GM18868 (cell line): ENCODE results near the gene ZNF785.
"Not testable (repeated sequence)": the region's sequence is repeated elsewhere in the genome, so short reads cannot be mapped to it uniquely, and the experiment has no call there.

ENCODE experiments used
- ATAC-seq: cut with Tn5 transposase; IDR thresholded peaks from one replicate; pipeline ENCODE4 v1.9.1; 2021; ENCODE audit warnings: mild to moderate bottlenecking, moderate library complexity; ENCODE audit not compliant: unreplicated experiment

The ZNF785 gene

DNA sequence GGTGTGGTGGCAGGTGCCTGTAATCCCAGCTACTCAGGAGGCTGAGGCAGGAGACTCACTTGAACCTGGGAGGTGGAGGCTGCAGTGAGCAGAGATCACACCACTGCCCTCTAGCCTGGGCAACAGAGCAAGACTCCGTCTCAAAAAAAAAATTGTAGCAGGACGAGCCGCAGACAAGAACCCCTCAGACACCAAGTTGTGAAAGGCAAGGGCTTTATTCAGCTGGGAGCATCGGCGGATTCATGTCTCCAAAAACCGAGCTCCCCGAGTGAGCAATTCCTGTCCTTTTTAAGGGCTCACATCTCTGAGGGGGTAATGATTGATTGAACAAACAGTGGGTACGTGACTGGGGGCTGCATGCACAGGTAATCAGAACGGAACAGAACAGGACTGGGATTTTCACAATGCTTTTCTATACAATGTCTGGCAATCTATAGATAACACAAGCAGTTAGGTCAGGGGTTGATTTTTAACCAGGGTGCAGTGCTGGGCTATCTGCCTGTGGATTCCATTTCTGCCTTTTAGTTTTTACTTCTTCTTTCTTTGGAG, 44.5 kb downstream of the ZNF785 start:
- not testable (repeated sequence) for ATAC-seq

DNA sequence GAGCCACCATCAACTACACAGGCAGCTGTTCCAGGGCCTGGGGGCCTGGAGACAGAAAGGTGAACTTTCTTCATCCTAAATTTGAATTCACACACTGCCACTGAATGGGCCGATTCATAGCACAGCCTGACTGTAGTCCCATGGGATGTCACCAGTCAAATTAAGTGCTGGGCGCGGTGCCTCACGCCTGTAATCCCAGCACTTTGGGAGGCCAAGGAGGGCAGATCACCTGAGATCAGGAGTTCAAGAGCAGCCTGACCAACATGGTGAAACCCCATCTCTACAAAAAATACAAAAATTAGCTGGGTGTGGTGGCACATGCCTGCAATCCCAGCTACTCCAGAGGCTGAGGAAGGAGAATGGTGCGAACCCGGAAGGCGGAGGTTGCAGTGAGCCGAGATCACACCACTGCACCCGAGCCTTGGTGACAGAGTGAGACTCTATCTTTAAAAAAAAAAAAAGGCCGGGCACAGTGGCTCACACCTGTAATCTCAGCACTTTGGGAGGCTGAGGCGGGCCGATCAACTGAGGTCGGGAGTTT, 45.4 kb downstream of the ZNF785 start:
- not testable (repeated sequence) for ATAC-seq

DNA sequence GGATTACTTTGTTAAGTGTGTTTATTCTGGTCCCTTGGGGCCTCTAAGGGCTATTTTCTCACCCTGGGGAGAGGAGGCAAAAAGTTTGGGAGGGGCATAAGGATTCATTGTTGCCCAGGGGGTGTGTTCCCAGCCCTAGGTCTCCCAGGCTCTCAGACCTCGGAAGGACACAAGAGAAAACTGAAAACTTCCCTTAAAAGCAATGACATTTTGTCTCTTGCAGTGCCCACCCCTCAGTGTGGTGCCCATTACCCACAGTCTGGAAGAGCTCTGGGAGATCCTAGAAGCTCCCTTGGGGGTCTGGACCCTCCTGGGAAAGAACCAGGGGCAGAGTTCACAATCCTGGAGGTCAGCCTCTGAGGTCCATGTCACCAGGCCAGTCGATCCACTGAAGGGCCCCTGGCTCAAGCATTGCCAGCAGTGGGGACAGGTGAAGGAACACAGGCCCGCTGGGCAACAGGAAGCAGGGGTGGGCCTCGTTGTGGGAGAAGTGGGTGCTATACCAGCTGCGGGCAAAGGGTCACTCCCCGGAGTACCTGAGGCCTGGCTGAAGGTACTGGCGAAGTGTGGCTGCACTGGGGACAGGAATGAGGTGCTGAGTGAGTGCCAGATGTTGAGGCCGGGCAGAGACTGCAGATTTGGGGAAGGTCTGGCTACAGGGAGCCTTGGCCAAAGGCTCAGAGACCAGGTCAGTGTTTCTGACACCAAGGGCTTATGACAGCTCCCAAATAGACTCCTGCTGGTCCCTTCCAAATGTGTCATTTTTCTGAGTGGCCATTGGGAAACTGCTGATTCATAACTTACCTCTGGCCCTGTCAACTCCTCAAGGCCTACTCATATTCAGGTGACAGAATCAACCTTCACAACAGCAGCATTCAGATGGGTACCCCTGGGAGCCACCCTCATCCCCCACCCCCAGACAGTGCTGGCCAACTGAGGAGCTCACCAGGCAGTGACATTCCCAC, 46.2 kb downstream of the ZNF785 start:
- no peak for ATAC-seq

DNA sequence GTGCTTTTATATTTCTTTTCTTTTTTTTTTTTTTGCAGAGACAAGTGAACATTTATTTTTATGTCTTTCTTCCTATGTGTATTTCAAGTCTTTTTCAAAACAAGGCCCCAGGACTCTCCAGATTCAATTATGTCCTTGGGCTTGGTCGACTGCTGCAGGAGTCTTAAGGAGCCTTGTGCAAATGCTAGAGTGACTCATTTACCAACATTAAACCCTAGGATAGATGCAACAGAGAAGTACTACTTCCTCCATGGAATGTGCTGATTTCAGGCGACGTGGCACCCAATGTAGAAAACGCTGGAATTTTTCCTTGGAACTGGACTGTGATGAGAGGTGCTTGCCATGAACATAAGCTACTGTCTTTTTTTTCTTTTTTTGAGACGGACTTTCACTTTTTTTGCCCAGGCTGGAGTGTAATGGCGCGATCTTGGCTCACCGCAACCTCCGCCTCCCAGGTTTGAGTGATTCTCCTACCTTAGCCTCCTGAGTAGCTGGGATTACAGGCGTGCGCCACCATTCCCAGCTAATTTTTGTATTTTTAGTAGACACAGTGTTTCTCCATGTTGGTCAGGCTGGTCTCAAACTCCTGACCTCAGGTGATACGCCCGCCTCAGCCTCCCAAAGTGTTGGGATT, 49.0 kb downstream of the ZNF785 start:
- ATAC-seq: not testable (repeated sequence)

DNA sequence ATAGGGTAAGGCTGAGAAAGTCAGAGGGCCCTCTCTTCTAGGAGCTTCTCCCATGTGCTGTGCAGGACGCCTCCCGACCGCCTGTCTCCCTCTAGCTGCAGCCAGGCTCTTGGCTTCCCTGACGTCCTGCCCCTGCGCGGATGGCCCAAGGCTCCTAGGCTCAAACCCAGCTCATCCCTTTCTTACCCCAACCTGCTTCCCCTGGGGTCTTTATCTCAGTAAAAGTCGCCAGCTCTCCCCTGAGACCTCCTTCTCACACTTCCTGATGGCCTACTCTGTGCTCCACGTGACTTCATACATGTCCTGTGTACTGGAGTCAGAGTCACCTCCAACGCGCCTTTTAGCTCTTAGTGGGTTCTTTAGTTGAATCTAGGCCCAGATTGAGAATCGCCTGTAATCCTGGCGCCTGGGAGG, 49.7 kb downstream of the ZNF785 start:
- peak; percentile 67 for ATAC-seq

DNA sequence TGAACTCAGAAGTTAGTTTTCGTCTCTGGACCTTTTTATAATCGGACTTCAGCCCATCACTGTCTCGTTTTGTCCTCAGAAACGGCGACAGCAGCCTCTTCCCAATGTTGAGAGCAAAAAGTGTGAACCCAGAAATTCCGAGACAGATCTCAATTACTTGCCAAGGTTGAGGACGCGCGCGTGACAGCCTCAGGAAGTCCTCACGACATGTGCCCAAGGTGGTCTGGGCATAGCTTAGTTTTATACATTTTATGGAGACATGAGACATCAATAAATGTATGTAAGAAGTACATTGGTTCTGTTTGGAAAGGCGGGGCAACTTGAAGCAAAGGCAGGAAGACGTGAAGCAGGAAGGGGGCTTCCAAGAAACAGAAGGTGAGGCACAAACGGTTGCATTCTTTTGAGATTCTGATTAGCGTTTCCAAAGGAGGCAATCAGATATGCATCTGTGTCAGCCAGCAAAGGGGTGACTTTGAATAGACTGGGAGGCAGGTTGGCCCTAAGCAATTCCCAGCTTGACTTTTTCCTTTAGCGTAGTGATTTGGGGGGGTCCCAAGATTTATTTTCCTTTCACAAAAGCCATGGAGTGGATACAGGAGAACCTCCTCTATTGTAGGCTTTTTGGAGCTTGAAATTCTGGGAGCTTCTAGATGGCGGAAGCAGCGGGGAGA, 50.3 kb downstream of the ZNF785 start:
- ATAC-seq: no peak

DNA sequence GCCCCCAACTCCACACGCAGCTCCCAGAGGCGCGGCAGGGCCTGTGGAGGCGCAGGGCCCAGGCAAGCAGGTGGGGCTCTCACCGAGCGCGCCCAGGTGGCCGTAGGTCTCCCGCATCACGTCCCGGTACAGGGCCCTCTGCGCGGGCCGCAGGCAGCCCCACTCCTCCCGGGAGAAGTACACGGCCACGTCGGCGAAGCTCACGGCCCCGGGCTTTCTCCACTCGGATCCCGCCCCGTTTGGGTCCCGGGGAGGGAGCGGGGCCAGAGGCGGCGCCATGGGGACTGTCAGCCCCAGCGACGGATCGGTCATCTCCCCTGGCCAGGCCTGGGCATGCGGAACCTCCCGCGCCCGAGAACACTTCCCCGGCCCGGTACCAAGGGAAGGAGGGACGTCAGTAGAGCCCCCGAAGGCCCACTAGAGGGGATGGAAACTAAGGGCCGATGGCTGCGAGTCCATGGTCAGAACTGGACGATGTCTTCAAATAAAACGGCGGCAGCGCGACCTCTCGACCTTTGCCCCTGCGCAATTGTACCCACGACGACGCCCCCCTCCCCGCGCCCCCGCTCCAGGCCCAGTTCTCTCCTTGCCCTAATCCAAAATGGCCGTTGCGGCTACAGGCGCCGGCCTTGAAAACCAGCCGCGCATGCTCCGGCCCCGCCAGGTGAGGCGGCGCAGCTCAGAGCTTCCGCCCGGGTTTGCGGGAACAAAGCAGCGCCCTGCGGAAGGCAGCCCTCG, 51.0 kb downstream of the ZNF785 start, which contains the start of gene ZNF747:
Gene ZNF747, minus strand, starts transcription at position 491 of the 738 bp plus-strand sequence. Its CDS starts 179 bp downstream, at position 312.
- peak; percentile 63 for ATAC-seq

DNA sequence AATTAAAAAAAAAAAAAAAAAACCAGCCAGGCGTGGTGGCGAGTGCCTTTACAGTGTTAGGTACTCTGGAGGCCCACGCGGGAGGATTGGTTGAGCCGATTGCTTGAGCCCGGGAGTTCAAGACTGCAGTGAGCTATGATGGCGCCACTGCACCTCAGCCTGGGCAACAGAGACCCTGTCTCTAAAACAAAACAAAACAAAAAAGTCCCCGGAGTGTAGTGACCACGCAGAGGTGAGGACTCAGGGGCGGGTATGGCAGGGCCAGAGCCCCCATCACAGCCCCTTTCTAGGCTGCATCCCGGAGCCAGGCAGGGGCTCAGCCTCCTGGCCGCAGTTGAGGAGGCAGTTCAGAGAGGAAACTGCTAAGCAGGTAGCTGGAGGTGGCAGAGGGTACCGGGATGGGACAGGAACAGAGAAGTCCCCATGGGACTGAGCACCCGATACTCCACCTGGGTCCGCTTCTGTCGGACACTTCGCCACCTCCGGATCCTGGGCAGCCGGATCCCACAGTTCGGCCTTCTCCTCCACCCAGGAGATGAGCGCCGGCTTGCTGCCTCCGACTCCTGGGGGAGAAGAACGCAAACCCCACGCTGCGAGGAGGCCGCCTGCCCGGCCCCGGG, 51.6 kb downstream of the ZNF785 start:
- peak; percentile 5 for ATAC-seq

DNA sequence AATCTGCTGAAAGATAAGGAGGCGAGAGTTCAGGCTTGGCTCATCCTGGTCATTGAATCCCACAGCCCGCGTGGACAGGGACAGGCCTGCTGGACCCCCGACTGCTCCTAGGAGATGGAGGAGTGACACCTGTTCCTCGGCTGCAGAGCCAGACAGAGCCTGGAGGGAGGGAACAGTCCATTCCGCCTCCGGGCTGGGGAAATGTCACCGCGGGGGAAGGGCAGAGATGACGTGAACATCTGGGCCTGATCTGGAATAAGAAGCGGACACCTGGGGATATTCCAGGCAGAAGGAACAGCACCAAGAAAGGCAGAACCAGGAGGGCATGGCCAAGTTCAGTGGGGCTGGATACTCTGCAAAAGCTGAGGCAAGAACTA, 52.4 kb downstream of the ZNF785 start:
- no peak for ATAC-seq

DNA sequence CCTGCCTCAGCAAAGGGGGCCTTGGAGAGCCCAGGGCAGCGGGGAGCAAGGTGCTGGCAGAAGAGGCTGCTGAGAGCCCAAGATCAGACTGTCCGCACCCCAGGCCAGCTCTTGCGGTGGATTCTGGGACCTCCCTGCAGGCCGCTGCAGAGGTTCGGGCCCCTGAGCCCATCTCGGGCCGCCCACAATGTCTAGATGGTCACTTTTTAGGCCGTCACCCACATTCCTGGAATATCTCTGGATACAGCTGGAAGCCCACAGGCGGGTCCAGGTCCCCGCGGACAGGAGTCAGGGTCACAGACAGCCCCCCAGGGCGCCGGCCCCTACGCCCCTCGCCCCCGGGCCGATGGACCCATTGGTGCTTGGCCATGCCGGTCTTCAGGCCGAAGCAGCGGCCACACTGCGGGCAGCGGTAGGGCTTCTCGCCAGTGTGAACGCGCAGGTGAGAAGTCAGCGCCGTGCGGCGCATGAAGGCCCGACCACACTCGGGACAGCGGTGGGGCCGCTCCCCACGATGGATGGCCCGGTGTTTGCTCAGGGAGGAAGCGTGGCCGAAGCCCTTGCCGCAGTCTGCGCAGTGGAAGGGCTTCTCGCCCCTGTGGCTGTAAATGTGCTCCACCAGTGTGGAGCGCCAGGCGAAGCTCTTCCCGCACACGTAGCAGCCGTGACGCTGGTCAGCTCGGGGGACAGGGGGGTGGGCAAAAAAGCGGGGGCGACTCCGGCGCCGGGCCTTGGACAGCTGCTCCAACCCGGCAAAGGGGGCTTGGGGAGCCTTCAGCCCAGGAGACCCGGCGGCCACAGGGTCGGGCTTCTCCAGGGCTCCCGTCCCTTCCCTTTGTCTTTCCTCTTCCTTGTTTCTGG, 53.0 kb downstream of the ZNF785 start:
- ATAC-seq: no peak
